Colon (tissue), 2 donors: ENCODE results near the gene PALD1.

ENCODE experiments used
- FAIRE-seq: peaks from 2 replicates; lab custom pipeline; 2012; peaks lifted over from hg19 to GRCh38; lab: Jason Lieb, UNC
- donor health status: control.
- donor health status: control.

The PALD1 gene

GRCh38 chr10:70592186-70592735, 113.7 kb downstream of the PALD1 start:
- FAIRE-seq = no peak

- no peak for FAIRE-seq
Measured at GRCh38 chr10:70592746-70593512, 114.4 kb downstream of the PALD1 start.

GRCh38 chr10:70593513-70593890, 114.9 kb downstream of the PALD1 start:
- FAIRE-seq = no peak

GRCh38 chr10:70594161-70594560, 115.6 kb downstream of the PALD1 start:
- no peak for FAIRE-seq

- FAIRE-seq = no peak
Measured at GRCh38 chr10:70595566-70596016, 117.0 kb downstream of the PALD1 start.

- no peak for FAIRE-seq
Measured at GRCh38 chr10:70596110-70596798, 117.7 kb downstream of the PALD1 start.

- FAIRE-seq = no peak
Measured at GRCh38 chr10:70596860-70597809, 118.6 kb downstream of the PALD1 start.

- no peak for FAIRE-seq
Measured at GRCh38 chr10:70597856-70598815, 119.6 kb downstream of the PALD1 start.

GRCh38 chr10:70598857-70599295, 120.3 kb downstream of the PALD1 start:
- FAIRE-seq = no peak

GRCh38 chr10:70599319-70599718, 120.8 kb downstream of the PALD1 start:
- no peak for FAIRE-seq

GRCh38 chr10:70599791-70600190, 121.2 kb downstream of the PALD1 start:
- no peak for FAIRE-seq

GRCh38 chr10:70600512-70601395, 122.2 kb downstream of the PALD1 start:
- FAIRE-seq = no peak

GRCh38 chr10:70601746-70602145, 123.2 kb downstream of the PALD1 start:
- no peak for FAIRE-seq

- FAIRE-seq = no peak
Measured at GRCh38 chr10:70602665-70603448, 124.3 kb downstream of the PALD1 start, which contains the start of gene PRF1. Gene PRF1, minus strand, starts transcription at chr10:70602741. Its CDS starts 1,839 bp downstream, at chr10:70600902.

GRCh38 chr10:70603449-70603801, 124.9 kb downstream of the PALD1 start:
- no peak for FAIRE-seq

- FAIRE-seq = no peak
Measured at GRCh38 chr10:70604106-70604505, 125.5 kb downstream of the PALD1 start.

GRCh38 chr10:70605161-70605560, 126.6 kb downstream of the PALD1 start:
- no peak for FAIRE-seq

GRCh38 chr10:70607936-70608335, 129.4 kb downstream of the PALD1 start:
- FAIRE-seq = no peak

GRCh38 chr10:70613941-70614340, 135.4 kb downstream of the PALD1 start:
- FAIRE-seq = no peak
